ENCODE measurements around the gene FNDC3A. TPM values are rescaled to one million over a fixed set of nuclear protein-coding genes. Genes with fewer than 3 reads are reported as not detected.

FNDC3A gene
- total and polyA plus RNA-seq, 9 of the 15 experiments (the other 6 are each of a cell fraction or from before 2014, with no cell fraction given): 4.1 to 22.0 (median 13.5) TPM

GRCh38 chr13:48939728-48940127 lies 36.0 kb upstream of the FNDC3A start (continued):
- no peak for TF ChIP-seq AFF4 (CRISPR knock-in tag; IDR thresholded peaks at IDR 0.05)

GRCh38 chr13:48942131-48942530 lies 33.6 kb upstream of the FNDC3A start:
- no peak overlapping the region for H2AFZ ChIP-seq (ENCODE audit: low read depth, low read length)
- BruUV-seq (replicated peaks): no TSS peak

More at GRCh38 chr13:48942131-48942530, 33.6 kb upstream of the FNDC3A start:
- Histone ChIP-seq H3K4me1 (replicated peaks in 1 of 2; ENCODE audit: control insufficient read depth in 2 of 2, insufficient read depth in 2 of 2, low read length in 2 of 2) (peaks cover 0 to 15% of the 10 kb centered on the region in 2 experiments; a peak in 3 of 5 replicates), H3K9ac (ENCODE audit: insufficient read depth in 1 of 2, low read depth in 2 of 2, low read length in 2 of 2) (no peak overlapping the region), H3K27me3 (ENCODE audit: control insufficient read depth in 2 of 2, insufficient read depth in 2 of 2, low read length in 2 of 2) (no peaks in the 10 kb centered on the region), H3K36me3 (ENCODE audit: control insufficient read depth, insufficient read depth, low read length) (no peaks in the 10 kb centered on the region), H3K27ac (ENCODE audit: extremely low read depth, low read depth, low read length) (no peak overlapping the region), H3K9me1 (ENCODE audit: control insufficient read depth, insufficient read depth, low read length) (no peaks in the 10 kb centered on the region), H3K9me3 (replicated peaks; ENCODE audit: control insufficient read depth, insufficient read depth, low read depth, low read length) (no peaks in the 10 kb centered on the region), H3K79me2 (ENCODE audit: control insufficient read depth, insufficient read depth, low read length) (no peaks in the 10 kb centered on the region), H3K4me2 (ENCODE audit: insufficient read depth, low read length) (no peak overlapping the region), H3K4me3 (no peak overlapping the region), H4K20me1 (replicated peaks; ENCODE audit: control insufficient read depth, insufficient read depth, low read length) (no peaks in the 10 kb centered on the region)
- intact Hi-C loops (cut with micrococcal nuclease) (no loop called here), in situ Hi-C loops (cut with MboI) (no loop called here)
- 0% methylated on average over 2 of the region's 2 CpGs for WGBS (ENCODE audit: insufficient coverage, low coverage, missing lambda C conversion rate)
- POLR2A ChIA-PET: no interaction called here
- TF ChIP-seq ZNF778 (CRISPR knock-in tag; IDR thresholded peaks at IDR 0.05) (no peak), L3MBTL2 (IDR thresholded peaks at IDR 0.05) (0 out of 2 replicates have a peak, but pooled peaks have one; percentile 21), ZNF41 (CRISPR knock-in tag; conservative IDR thresholded peaks at IDR 0.05) (no peak), EGR1 (conservative IDR thresholded peaks at IDR 0.05) (peak; percentile 25; the same call in 1 of the 2 replicates)
- ATAC-seq: no peak
- peak; percentile 19 for FAIRE-seq
- CTCF ChIA-PET (ENCODE audit: low intra/inter-chr PET ratio): no interaction called here
- DNase-seq (ENCODE audit: extremely low read depth in 1 of 4, low spot score in 3 of 4): peak in 1 of 4 experiments; percentile 7
